RWPE1 (cell line): Measurements from ENCODE around the gene PEMT.
"Not testable (repeated sequence)": the region's sequence is repeated elsewhere in the genome, so short reads cannot be mapped to it uniquely, and the experiment has no call there.

Experiments used
- CTCF ChIA-PET: fragments of 350-600 bp; sonication (Branson Sonifier 250); formaldehyde crosslinking; extraction: SDS; loops from one replicate; lab custom pipeline; 2021; lab: Yijun Ruan, JAX
- POLR2A ChIA-PET: fragments of 400-600 bp; formaldehyde crosslinking; extraction: SDS; loops from one replicate; lab custom pipeline; 2020; ENCODE audit warnings: antibody characterized with exemption; ENCODE audit not compliant: low non-redundant PET; lab: Yijun Ruan, JAX
- DNase-seq: peaks from one replicate; pipeline ENCODE4 v3.0.0; 2012; ENCODE audit warnings: low spot score
- H3K27ac ChIP-seq: fragments of 450-650 bp; 2 replicates; pipeline ENCODE4 v1.5.1; 2017
- TF ChIP-seq, protein P1 (sequence below): fragments of 450-650 bp; conservative IDR thresholded peaks from 2 replicates; pipeline ENCODE4 v1.5.1; 2017; ENCODE audit warnings: low read depth, mild to moderate bottlenecking

Gene PEMT

DNA sequence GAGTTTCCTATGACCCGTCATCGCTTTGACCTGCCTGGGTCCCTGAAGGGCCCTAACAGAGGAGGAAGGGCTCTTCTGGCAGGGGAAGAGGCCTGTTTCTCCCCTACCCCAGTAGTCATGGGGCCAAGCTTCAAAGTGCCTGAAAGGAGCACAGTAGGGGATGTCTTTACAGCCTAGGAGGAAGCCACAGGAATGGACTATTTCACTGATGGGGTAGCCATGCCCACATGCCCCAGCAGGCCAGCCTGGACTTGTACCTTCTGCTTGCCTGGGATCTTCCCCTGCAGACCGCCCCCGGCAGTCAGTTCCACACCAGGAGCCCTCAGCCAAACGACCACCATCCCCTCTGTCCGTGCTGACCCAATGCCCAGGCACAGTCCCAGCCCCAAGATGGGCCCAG, 41.8 kb upstream of the PEMT start:
- ChIA-PET POLR2A (no interaction called here), CTCF (interaction anchor here (1.2 to 1.4 kb wide), 2 partner anchors 8 to 136 kb away, joined by 3 to 4 read pairs; no protein-coding TSS in a partner anchor)
- TF ChIP-seq, protein P1, sequence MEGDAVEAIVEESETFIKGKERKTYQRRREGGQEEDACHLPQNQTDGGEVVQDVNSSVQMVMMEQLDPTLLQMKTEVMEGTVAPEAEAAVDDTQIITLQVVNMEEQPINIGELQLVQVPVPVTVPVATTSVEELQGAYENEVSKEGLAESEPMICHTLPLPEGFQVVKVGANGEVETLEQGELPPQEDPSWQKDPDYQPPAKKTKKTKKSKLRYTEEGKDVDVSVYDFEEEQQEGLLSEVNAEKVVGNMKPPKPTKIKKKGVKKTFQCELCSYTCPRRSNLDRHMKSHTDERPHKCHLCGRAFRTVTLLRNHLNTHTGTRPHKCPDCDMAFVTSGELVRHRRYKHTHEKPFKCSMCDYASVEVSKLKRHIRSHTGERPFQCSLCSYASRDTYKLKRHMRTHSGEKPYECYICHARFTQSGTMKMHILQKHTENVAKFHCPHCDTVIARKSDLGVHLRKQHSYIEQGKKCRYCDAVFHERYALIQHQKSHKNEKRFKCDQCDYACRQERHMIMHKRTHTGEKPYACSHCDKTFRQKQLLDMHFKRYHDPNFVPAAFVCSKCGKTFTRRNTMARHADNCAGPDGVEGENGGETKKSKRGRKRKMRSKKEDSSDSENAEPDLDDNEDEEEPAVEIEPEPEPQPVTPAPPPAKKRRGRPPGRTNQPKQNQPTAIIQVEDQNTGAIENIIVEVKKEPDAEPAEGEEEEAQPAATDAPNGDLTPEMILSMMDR = no peak
- no peak overlapping the region for H3K27ac ChIP-seq
- DNase-seq = no peak

DNA sequence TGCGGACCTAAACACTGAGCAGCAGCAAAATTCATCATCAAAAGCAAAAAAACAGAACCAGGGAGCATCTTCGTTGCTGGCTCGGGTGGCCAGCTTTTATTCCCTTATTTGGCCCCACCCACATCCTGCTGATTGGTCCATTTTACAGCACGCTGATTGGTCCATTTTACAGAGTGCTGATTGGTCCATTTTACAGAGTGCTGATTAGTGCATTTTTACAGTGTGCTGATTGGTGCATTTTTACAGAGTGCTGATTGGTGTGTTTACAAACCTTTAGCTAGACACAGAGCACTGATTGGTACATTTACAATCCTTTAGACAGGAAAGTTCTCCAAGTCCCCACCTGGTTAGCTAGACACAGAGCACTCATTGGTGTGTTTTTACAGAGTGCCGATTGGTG, 41.2 kb upstream of the PEMT start:
- DNase-seq, H3K27ac ChIP-seq, POLR2A ChIA-PET: not testable (repeated sequence)
- CTCF ChIA-PET = interaction anchor here (0.6 to 1.4 kb wide), 3 partner anchors 8 to 296 kb away, joined by 3 to 4 read pairs (median 3); no protein-coding TSS in a partner anchor

DNA sequence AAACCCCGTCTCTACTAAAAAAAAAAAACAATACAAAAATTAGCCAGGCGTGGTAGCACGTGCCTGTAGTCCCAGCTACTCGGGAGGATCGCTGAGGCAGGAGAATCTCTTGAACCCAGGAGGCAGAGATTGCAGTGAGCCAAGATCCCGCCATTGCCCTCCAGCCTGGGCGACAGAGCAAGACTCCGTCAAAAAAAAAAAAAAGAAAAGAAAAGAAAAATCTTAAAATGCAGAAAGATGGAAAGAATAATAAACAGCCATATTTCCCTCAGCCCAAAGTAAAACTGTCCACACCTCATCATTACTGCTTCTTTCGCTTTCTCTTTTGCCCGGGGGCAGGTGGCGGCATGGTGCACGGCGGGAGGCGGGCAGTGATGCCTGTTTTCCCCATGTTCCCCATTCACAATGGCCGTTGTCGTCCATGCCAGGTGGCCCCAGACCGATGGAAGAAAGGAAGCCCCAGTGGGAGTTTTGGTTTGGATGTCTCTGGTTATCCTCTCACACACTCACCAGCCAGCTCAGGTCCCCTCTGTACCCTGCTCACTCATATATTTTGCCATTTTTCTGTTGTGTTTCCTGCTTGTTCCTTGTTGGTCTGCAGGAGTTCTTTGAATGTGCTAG, 37.0 kb upstream of the PEMT start:
- POLR2A ChIA-PET = no interaction called here
- TF ChIP-seq, protein P1 = no peak
- no peak for DNase-seq
- H3K27ac ChIP-seq = no peak overlapping the region
- CTCF ChIA-PET = interaction anchor here (0.7 kb wide), 1 partner anchor 209 kb away, joined by 4 read pairs; no protein-coding TSS in a partner anchor

DNA sequence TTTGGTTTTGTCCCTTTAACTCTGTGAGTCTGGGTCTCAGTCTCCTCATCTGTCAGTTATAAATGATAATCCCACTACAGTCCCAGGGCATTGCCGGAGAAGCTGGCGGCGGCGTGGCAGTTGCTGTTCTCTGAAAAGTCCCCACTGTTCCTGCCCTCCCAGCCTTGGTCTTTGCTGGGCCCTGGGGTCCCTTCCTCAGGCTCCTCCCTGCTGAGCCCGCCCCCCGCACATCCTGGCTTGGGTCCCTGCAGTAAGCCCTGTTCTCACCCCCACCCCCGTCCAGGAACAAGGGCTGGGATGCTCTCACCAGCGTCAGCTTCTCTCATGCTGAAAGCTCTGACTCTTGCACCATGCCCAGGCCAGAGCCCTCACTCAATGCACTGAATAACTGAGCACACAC, 35.3 kb upstream of the PEMT start:
- TF ChIP-seq, protein P1 = no peak
- ChIA-PET CTCF (no interaction called here), POLR2A (interaction anchor here (0.7 kb wide), 1 partner anchor 35 kb away, joined by 3 read pairs; the partner anchor contains the start of gene PEMT)
- DNase-seq = no peak
- no peak overlapping the region for H3K27ac ChIP-seq

DNA sequence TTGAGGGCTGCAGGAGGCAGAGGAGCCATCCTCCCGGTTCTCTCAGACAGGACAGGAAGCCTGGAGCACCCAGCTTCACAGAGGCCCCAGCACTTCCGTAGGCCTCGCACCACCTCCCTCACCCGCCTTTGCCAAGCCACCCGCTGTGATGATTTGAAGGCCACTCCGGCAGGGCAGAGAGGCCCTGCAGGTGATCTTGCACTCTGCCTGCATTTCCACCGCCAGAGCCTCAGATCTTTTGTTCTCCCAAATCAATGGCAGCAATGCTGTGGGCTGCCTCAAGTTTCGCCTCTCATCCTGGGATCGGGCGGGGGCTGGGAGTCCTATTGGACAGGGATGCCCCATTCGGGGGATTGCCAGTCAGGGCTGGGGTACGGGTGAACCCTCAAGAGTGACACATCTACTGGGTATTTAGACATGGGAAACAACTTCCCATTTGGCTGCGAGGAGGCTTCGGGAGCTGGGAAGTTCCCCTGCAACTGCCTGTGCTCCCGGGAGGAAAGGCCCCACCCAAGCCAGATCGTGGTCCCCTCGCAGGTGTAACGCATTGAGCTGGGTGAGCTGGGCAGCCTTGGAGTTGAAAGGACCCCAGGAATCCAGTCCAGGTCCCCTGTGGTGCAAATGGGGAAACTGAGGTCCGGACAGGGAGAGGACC, 34.8 kb upstream of the PEMT start:
- DNase-seq = no peak
- ChIA-PET POLR2A (no interaction called here), CTCF (interaction anchor here (0.5 to 1.1 kb wide), 2 partner anchors 12 to 91 kb away, joined by 3 read pairs; no protein-coding TSS in a partner anchor)
- H3K27ac ChIP-seq = no peak overlapping the region
- TF ChIP-seq, protein P1 = no peak

DNA sequence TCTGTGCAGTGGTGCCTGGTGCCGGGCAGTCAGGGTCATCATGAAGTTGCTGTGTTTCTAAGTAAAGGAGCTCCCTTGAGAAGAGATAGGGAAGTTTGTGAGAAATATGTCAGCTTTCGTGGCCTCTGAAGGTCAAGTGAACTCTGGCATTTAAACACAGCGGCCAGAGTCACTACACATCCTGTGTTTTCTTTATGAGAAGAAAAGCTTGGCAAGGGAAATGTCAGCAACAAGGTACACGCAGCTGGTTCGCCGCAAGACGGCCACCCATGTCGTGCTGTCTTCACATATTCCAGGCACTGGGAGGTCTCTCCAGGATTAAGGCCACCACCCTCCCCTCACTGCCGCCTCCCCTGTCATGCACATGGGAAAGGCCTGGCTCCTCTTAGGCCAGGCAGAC, 33.2 kb upstream of the PEMT start:
- no peak for DNase-seq
- H3K27ac ChIP-seq = no peak overlapping the region
- CTCF ChIA-PET = interaction anchor here (0.8 kb wide), 1 partner anchor 17 kb away, joined by 3 read pairs; no protein-coding TSS in a partner anchor
- POLR2A ChIA-PET = interaction anchor here (0.7 kb wide), 1 partner anchor 128 kb away, joined by 6 read pairs; no protein-coding TSS in a partner anchor
- TF ChIP-seq, protein P1 = no peak
